ENCODE data around the gene VCAN. TPM values are rescaled to one million over a fixed set of nuclear protein-coding genes. Genes with fewer than 3 reads are reported as not detected.

The VCAN gene
- total RNA-seq, 1 experiment from 2014 or later, result 0.72 TPM

- no peaks in the 10 kb centered on the region for H3K36me3 ChIP-seq (ENCODE audit: control insufficient read depth, insufficient read depth, low read length)
- intact Hi-C loops (cut with micrococcal nuclease; ENCODE audit: unreplicated experiment) (loop anchor here (10.0 kb wide), 1 partner anchor 377 kb away; no protein-coding TSS in a partner anchor), in situ Hi-C loops (cut with HindIII; ENCODE audit: low pct_unique_long_range_greater_than_20kb, low sequenced_read_pairs) (no loop called here)
- DNase-seq (ENCODE audit: low read depth, low spot score) (no peak), ATAC-seq (no peak)
- BruUV-seq (replicated peaks), result no TSS peak
- no peak for TF ChIP-seq SIN3A (IDR thresholded peaks at IDR 0.05; ENCODE audit: borderline replicate concordance, insufficient read depth, low read depth, low read length)
- ChIA-PET POLR2A (no interaction called here), CTCF (no interaction called here)
- no peaks in the 10 kb centered on the region for H3K27me3 ChIP-seq (ENCODE audit: control insufficient read depth, insufficient read depth, low read length)
- H3K4me3 ChIP-seq (ENCODE audit: low read depth in 2 of 2, low read length in 2 of 2), result no peak overlapping the region
- H3K27ac ChIP-seq (ENCODE audit: low read length), result no peak overlapping the region
- no peaks in the 10 kb centered on the region for H3K9me3 ChIP-seq (ENCODE audit: control insufficient read depth, insufficient read depth, low read depth, low read length)
- no peaks in the 10 kb centered on the region for H3K4me1 ChIP-seq (ENCODE audit: control insufficient read depth, insufficient read depth, low read length)
Measured at GRCh38 chr5:83441747-83442146, 29.8 kb upstream of the VCAN start.

GRCh38 chr5:83443534-83443933 is 28.0 kb upstream of the VCAN start:
- Histone ChIP-seq H3K36me3 (ENCODE audit: control insufficient read depth, insufficient read depth, low read length) (no peaks in the 10 kb centered on the region), H3K4me1 (ENCODE audit: control insufficient read depth, insufficient read depth, low read length) (no peaks in the 10 kb centered on the region), H3K27ac (ENCODE audit: low read length) (no peak overlapping the region), H3K9me3 (ENCODE audit: control insufficient read depth, insufficient read depth, low read depth, low read length) (no peaks in the 10 kb centered on the region), H3K4me3 (ENCODE audit: low read depth in 2 of 2, low read length in 2 of 2) (no peak overlapping the region), H3K27me3 (ENCODE audit: control insufficient read depth, insufficient read depth, low read length) (no peaks in the 10 kb centered on the region)
- BruUV-seq (replicated peaks), result no TSS peak
- in situ Hi-C loops (cut with HindIII; ENCODE audit: low pct_unique_long_range_greater_than_20kb, low sequenced_read_pairs) (no loop called here), intact Hi-C loops (cut with micrococcal nuclease; ENCODE audit: unreplicated experiment) (loop anchor here (10.0 kb wide), 1 partner anchor 379 kb away; no protein-coding TSS in a partner anchor)
- ChIA-PET CTCF (no interaction called here), POLR2A (no interaction called here)
- no peak for DNase-seq (ENCODE audit: low read depth, low spot score)
- TF ChIP-seq CTCF (IDR thresholded peaks at IDR 0.05), result no peak
- TF ChIP-seq SIN3A (IDR thresholded peaks at IDR 0.05; ENCODE audit: borderline replicate concordance, insufficient read depth, low read depth, low read length), result no peak
- TF ChIP-seq TCF7L2 (IDR thresholded peaks at IDR 0.05; ENCODE audit: low read depth, low read length), result no peak
- no peak for TF ChIP-seq REST (IDR thresholded peaks at IDR 0.05; ENCODE audit: insufficient read depth in 1 of 2, low read depth in 2 of 2, low read length in 1 of 2)
- TF ChIP-seq POLR2AphosphoS5 (IDR thresholded peaks at IDR 0.05; ENCODE audit: low read depth, low read length), result no peak
- no peak for ATAC-seq

- no TSS peak for BruUV-seq (replicated peaks)
Measured at GRCh38 chr5:83444445-83444844, 27.1 kb upstream of the VCAN start.

More at GRCh38 chr5:83444445-83444844, 27.1 kb upstream of the VCAN start:
- Histone ChIP-seq H3K4me3 (ENCODE audit: low read depth in 2 of 2, low read length in 2 of 2) (no peak overlapping the region), H3K4me1 (ENCODE audit: control insufficient read depth, insufficient read depth, low read length) (no peaks in the 10 kb centered on the region), H3K9me3 (ENCODE audit: control insufficient read depth, insufficient read depth, low read depth, low read length) (no peaks in the 10 kb centered on the region), H3K27ac (ENCODE audit: low read length) (no peak overlapping the region), H3K36me3 (ENCODE audit: control insufficient read depth, insufficient read depth, low read length) (no peaks in the 10 kb centered on the region), H3K27me3 (ENCODE audit: control insufficient read depth, insufficient read depth, low read length) (no peaks in the 10 kb centered on the region)
- ChIA-PET POLR2A (no interaction called here), CTCF (no interaction called here)
- intact Hi-C loops (cut with micrococcal nuclease; ENCODE audit: unreplicated experiment) (loop anchor here (10.0 kb wide), 1 partner anchor 380 kb away; no protein-coding TSS in a partner anchor), in situ Hi-C loops (cut with HindIII; ENCODE audit: low pct_unique_long_range_greater_than_20kb, low sequenced_read_pairs) (no loop called here)
- DNase-seq (ENCODE audit: low read depth, low spot score), result no peak
- TF ChIP-seq SIN3A (IDR thresholded peaks at IDR 0.05; ENCODE audit: borderline replicate concordance, insufficient read depth, low read depth, low read length) (no peak), CTCF (IDR thresholded peaks at IDR 0.05) (no peak), POLR2AphosphoS5 (IDR thresholded peaks at IDR 0.05; ENCODE audit: low read depth, low read length) (no peak), TCF7L2 (IDR thresholded peaks at IDR 0.05; ENCODE audit: low read depth, low read length) (no peak), REST (IDR thresholded peaks at IDR 0.05; ENCODE audit: insufficient read depth in 1 of 2, low read depth in 2 of 2, low read length in 1 of 2) (no peak)
- ATAC-seq, result no peak
